ENCODE results near the gene ALDOC. TPM values are rescaled to one million over a fixed set of nuclear protein-coding genes. Genes with fewer than 3 reads are reported as not detected.

Gene ALDOC
- total RNA-seq, 4 donors from 2014 or later = 29.4 to 355 (median 71.1) TPM

GRCh38 chr17:28533091-28533807, 43.4 kb downstream of the ALDOC start:
- TF ChIP-seq CTCF (IDR thresholded peaks at IDR 0.05; ENCODE audit: low read depth) = no peak

- no peak for TF ChIP-seq CTCF (IDR thresholded peaks at IDR 0.05; ENCODE audit: low read depth)
Observed at GRCh38 chr17:28532050-28532960, 44.4 kb downstream of the ALDOC start.

GRCh38 chr17:28530926-28531325, 45.8 kb downstream of the ALDOC start:
- TF ChIP-seq CTCF (IDR thresholded peaks at IDR 0.05; ENCODE audit: low read depth) = no peak

GRCh38 chr17:28530250-28530649, 46.4 kb downstream of the ALDOC start:
- no peak for TF ChIP-seq CTCF (IDR thresholded peaks at IDR 0.05; ENCODE audit: low read depth)

DNA sequence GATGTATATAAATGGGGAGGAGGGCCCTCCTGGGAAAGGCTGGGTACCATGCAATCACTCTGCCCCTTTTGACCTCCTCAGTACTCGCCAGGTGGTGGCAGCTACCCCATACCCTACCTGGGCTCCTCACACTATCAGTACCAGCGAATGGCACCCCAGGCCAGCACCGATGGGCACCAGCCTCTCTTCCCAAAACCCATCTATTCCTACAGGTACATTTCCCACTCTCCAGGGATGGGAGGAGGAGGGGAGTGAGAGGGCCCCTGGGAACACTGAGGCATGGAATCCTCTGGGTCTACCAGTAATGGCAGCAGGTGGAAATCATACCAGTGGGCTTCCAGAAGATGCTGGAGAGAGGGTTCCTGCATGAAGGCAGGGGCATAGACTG, 47.7 kb downstream of the ALDOC start:
- no peak for TF ChIP-seq CTCF (IDR thresholded peaks at IDR 0.05; ENCODE audit: low read depth)

DNA sequence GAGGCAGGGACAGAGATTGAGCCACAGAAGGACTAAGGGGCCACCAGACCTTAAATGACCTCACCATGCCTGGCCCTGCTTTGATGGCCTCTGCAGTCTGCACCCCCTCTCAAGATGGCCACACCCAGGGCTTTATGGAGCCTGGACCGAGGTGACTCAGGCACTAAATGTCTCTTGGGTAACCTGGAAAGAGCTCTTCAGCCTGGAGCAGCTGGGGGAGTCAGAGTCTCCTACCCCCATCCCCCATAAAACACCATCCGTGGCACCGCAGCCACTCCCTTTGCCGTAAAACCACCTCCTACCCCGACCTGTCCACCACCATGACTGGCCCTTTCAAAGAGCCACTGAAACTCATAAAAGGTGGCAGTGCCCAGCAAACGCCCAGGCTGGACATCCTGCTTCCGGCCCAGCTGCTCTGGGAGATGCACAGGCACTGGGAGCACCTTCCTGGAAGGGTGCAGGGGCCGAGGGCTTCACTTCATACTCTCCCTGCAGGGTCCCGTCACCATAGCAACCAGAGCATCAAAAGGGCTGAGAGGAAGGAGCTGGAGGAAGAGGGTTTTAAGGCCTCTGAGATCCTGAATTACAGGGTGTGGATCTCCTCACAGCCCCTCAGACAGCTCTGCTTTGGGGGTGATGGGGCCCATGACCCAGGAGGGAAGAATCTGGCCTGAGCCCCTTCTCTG, 48.2 kb downstream of the ALDOC start:
- TF ChIP-seq CTCF (IDR thresholded peaks at IDR 0.05; ENCODE audit: low read depth) = no peak

DNA sequence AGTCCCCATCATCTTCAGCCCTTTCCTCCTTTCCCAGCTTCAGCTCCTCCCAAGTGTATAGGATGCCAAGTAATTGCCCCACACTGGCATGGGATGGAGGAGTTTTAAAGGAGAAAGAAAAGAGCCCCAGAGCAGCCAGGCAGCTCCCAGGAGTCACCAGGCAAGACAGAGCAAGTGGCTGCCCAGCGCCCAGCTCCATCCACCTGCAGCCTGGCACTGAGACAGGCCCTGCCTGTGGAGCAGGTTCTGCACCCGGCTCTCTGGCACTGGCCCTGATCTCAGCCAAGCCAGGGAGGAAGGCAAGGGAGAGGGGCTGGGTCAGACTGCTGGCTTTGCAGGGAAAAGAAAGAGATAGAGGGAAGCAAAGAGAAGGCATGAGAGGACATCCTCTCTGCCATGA, 48.8 kb downstream of the ALDOC start:
- no peak for TF ChIP-seq CTCF (IDR thresholded peaks at IDR 0.05; ENCODE audit: low read depth)
